Ovary (tissue), 9 donors: ENCODE data around the gene CACNA1C. TPM values are rescaled to one million over a fixed set of nuclear protein-coding genes. Genes with fewer than 3 reads are reported as not detected.

ENCODE experiments used
- DNase-seq, 5 donors: peaks; one replicate each; pipeline ENCODE4 v3.0.0-alpha.2; 2019 to 2020
- H3K27ac ChIP-seq, 2 donors: fragments of 200-600 bp; one replicate each; pipeline versions ENCODE4 v1.5.1 to v1.8.0; 2019 to 2022
- H3K27me3 ChIP-seq: fragments of 200-600 bp; one replicate; pipeline ENCODE4 v1.8.0; 2022
- H3K36me3 ChIP-seq: fragments of 200-600 bp; sonication (generic); one replicate; pipeline ENCODE4 v1.5.1; 2019
- H3K4me1 ChIP-seq: one replicate; pipeline ENCODE4 v1.8.1; 2013; ENCODE audit warnings: mild to moderate bottlenecking, moderate library complexity; ENCODE audit not compliant: insufficient read depth
- H3K4me3 ChIP-seq: fragments of 200-600 bp; sonication (generic); one replicate; pipeline ENCODE4 v1.5.1; 2017
- H3K9me3 ChIP-seq, 2 donors: fragments of 200-600 bp in 1 of 2; sonication (generic) in 1 of 2; one replicate each; pipeline versions ENCODE4 v1.5.1 to v1.8.1; 2013 to 2019; ENCODE audit warnings: mild to moderate bottlenecking in 1 of 2, moderate library complexity in 1 of 2
- CTCF ChIP-seq, 3 donors: fragments of 450-650 bp in 2 of 3; fragments of 200-600 bp in 1 of 3; IDR thresholded peaks; one replicate each; pipeline versions ENCODE4 v1.5.1 to v1.8.0; 2016 to 2022; ENCODE audit warnings: antibody characterized with exemption in 3 of 3, mild to moderate bottlenecking in 1 of 3
- EP300 ChIP-seq: sonication (generic); formaldehyde crosslinking; IDR thresholded peaks from one replicate; pipeline ENCODE4 v1.6.1; 2017; ENCODE audit warnings: antibody characterized with exemption
- POLR2A ChIP-seq: fragments of 450-650 bp; IDR thresholded peaks from one replicate; pipeline ENCODE4 v1.6.1; 2017; ENCODE audit warnings: antibody characterized with exemption, mild to moderate bottlenecking, moderate library complexity
- WGBS, 3 donors: extraction: QIAGEN DNeasy Blood & Tissue Kit in 1 of 3; methylation state at CpG; one replicate each; pipeline versions ENCODE4 v1.1.5 to v1.1.7; 2013 to 2017; 5-methylcytosine and 5-hydroxymethylcytosine counted together
- intact Hi-C, 4 donors: fragments of 100-400 bp; cut with DNase I; formaldehyde crosslinking; loops; one replicate each; pipeline versions ENCODE4 v1.11.0 to v1.15.1; 2022 to 2023
- polyA plus RNA-seq, 2 donors: library from polyadenylated mRNA; stranded (reverse); fragments of 200-250 nt in 1 of 2; fragments of 350-450 nt in 1 of 2; fragmentation: Illumina TruSeq in 1 of 2; extraction: RNeasy Lipid Tissue Mini Kit (QIAGEN cat#74804) in 1 of 2; gene quantifications; one replicate each; pipeline ENCODE4 v1.2.3, GENCODE V29; 2013 to 2014
- total RNA-seq, 7 donors: library from RNA; depleted of rRNA in 2 of 7; stranded (reverse); fragments of >200 nt in 2 of 7; fragmentation: NEBNext Ultra II Directional in 3 of 7; extraction: Animal tissue kit (Norgen Biotek cat#: 25700) in 3 of 7; gene quantifications; one replicate each; pipeline versions ENCODE4 v1.1.0 to v1.2.4, GENCODE V29; 2016 to 2023
- donor health status: DM: no; HTN: no; CAD: no; lungs with moderate emphysema.
- donor health status: DM: no; HTN: no; CAD: no.
- donor health status: Bipolar disorder and iron deficiency.
- donor health status: DM: yes; HTN: yes; CAD: no.
- donor health status: DM: no; HTN: no; CAD: no.
- donor health status: DM: yes; HTN: yes; CAD: no.

Gene CACNA1C
- total and polyA plus RNA-seq, 9 donors = 2.2 to 8.3 (median 3.7) TPM

GRCh38 chr12:2389079-2389790 is 336.4 kb downstream of the CACNA1C start:
- Histone ChIP-seq H3K36me3 (no peaks in the 10 kb centered on the region), H3K4me3 (no peak overlapping the region), H3K4me1 (peaks cover 9% of the 10 kb centered on the region), H3K9me3 (no peaks in the 10 kb centered on the region), H3K27ac (no peak overlapping the region), H3K27me3 (no peaks in the 10 kb centered on the region)
- intact Hi-C loops = no loop called here
- no peak for DNase-seq
- TF ChIP-seq POLR2A (no peak), EP300 (no peak), CTCF (IDR thresholded peaks at IDR 0.05) (no peak)
- WGBS, 3 donors = 75 to 81% (median 76%) methylated on average over 5 of the region's 5 CpGs

GRCh38 chr12:2390133-2390532 is 337.3 kb downstream of the CACNA1C start:
- TF ChIP-seq CTCF (IDR thresholded peaks at IDR 0.05) (no peak), EP300 (no peak), POLR2A (no peak)
- 69 to 81% (median 78%) methylated on average over 4 of the region's 4 CpGs for WGBS, 3 donors
- H3K27ac ChIP-seq = no peak overlapping the region

GRCh38 chr12:2390850-2391390 is 338.1 kb downstream of the CACNA1C start:
- DNase-seq = no peak
- Histone ChIP-seq H3K27ac (no peak overlapping the region), H3K9me3 (no peaks in the 10 kb centered on the region), H3K36me3 (no peaks in the 10 kb centered on the region), H3K4me3 (no peak overlapping the region), H3K4me1 (peaks cover 1% of the 10 kb centered on the region), H3K27me3 (no peaks in the 10 kb centered on the region)
- 92 to 96% (median 95%) methylated on average over 10 of the region's 10 CpGs for WGBS, 3 donors
- intact Hi-C loops = no loop called here
- TF ChIP-seq EP300 (no peak), POLR2A (no peak), CTCF (IDR thresholded peaks at IDR 0.05) (no peak)

More at GRCh38 chr12:2390133-2390532, 337.3 kb downstream of the CACNA1C start:
- Histone ChIP-seq H3K4me1 (peaks cover 1% of the 10 kb centered on the region), H3K27me3 (no peaks in the 10 kb centered on the region), H3K9me3 (no peaks in the 10 kb centered on the region), H3K36me3 (no peaks in the 10 kb centered on the region), H3K4me3 (no peak overlapping the region)
- intact Hi-C loops = no loop called here
- no peak for DNase-seq

GRCh38 chr12:2391740-2392331 is 339.0 kb downstream of the CACNA1C start:
- Histone ChIP-seq H3K36me3 (no peaks in the 10 kb centered on the region), H3K4me3 (no peak overlapping the region), H3K9me3 (no peaks in the 10 kb centered on the region), H3K27me3 (no peaks in the 10 kb centered on the region), H3K4me1 (peaks cover 3% of the 10 kb centered on the region), H3K27ac (no peak overlapping the region)
- intact Hi-C loops = no loop called here
- 19 to 39% (median 37%) methylated on average over 9 of the region's 9 CpGs for WGBS, 3 donors
- no peak for TF ChIP-seq POLR2A
- TF ChIP-seq EP300 = no peak
- no peak for TF ChIP-seq CTCF (IDR thresholded peaks at IDR 0.05)
- DNase-seq = no peak
